AG04449 (cell line): ENCODE measurements around the gene GABPB1.
A peak's percentile ranks its signal among the peaks of the same experiment; 100 is the strongest.

Experiments used
- CTCF ChIA-PET: fragments of 350-600 bp; formaldehyde crosslinking; extraction: SDS; loops from one replicate; lab custom pipeline; 2021; ENCODE audit warnings: antibody characterized with exemption; lab: Yijun Ruan, JAX
- POLR2A ChIA-PET: fragments of 400-600, 350-600 bp; formaldehyde crosslinking; extraction: SDS; loops from one replicate; lab custom pipeline; 2020; ENCODE audit warnings: antibody characterized with exemption, inconsistent platforms; lab: Yijun Ruan, JAX
- DNase-seq: peaks from one replicate; pipeline ENCODE4 v3.0.0-alpha.2; 2010; ENCODE audit warnings: low read depth, low spot score
- H3K4me3 ChIP-seq: 2 replicates; pipeline ENCODE4 v1.5.1; 2011; ENCODE audit warnings: low read depth, mild to moderate bottlenecking, control low read depth, low read length
- CTCF ChIP-seq: IDR thresholded peaks from one replicate; pipeline ENCODE4 v1.5.1; 2011; ENCODE audit warnings: mild to moderate bottlenecking, moderate library complexity, low read length, control low read depth, inconsistent platforms; ENCODE audit not compliant: insufficient read depth; ENCODE audit errors: missing control alignments

GABPB1 gene

GRCh38 chr15:50298340-50298739, 56.7 kb downstream of the GABPB1 start:
- H3K4me3 ChIP-seq, result no peak overlapping the region
- TF ChIP-seq CTCF, result no peak
- peak; percentile 17 for DNase-seq
- CTCF ChIA-PET, result interaction anchor here (5.5 kb wide), 1 partner anchor 17 kb away, joined by 29 read pairs; no protein-coding TSS in a partner anchor
- POLR2A ChIA-PET, result interaction anchor here (0.9 kb wide), 1 partner anchor 14 kb away, joined by 3 read pairs; no protein-coding TSS in a partner anchor

GRCh38 chr15:50295966-50296365, 59.0 kb downstream of the GABPB1 start:
- TF ChIP-seq CTCF, result no peak
- H3K4me3 ChIP-seq, result no peak overlapping the region
- POLR2A ChIA-PET, result no interaction called here
- DNase-seq, result no peak
- CTCF ChIA-PET, result interaction anchor here (0.7 to 5.5 kb wide), 2 partner anchors 20 to 128 kb away, joined by 3 to 29 read pairs; no protein-coding TSS in a partner anchor

GRCh38 chr15:50289749-50290148, 65.2 kb downstream of the GABPB1 start:
- no peak for TF ChIP-seq CTCF
- CTCF ChIA-PET, result no interaction called here
- POLR2A ChIA-PET, result no interaction called here
- H3K4me3 ChIP-seq, result no peak overlapping the region
- DNase-seq, result no peak

- DNase-seq, result no peak
- ChIA-PET POLR2A (no interaction called here), CTCF (interaction anchor here (1.3 kb wide), 1 partner anchor 29 kb away, joined by 3 read pairs; no protein-coding TSS in a partner anchor)
- no peak overlapping the region for H3K4me3 ChIP-seq
- no peak for TF ChIP-seq CTCF
Observed at GRCh38 chr15:50287324-50288116, 67.5 kb downstream of the GABPB1 start.

- CTCF ChIA-PET, result no interaction called here
- POLR2A ChIA-PET, result no interaction called here
- TF ChIP-seq CTCF, result no peak
- DNase-seq, result no peak
- H3K4me3 ChIP-seq, result no peak overlapping the region
Observed at GRCh38 chr15:50281427-50281826, 73.6 kb downstream of the GABPB1 start.

GRCh38 chr15:50280271-50280670, 74.7 kb downstream of the GABPB1 start:
- DNase-seq, result no peak
- no peak overlapping the region for H3K4me3 ChIP-seq
- CTCF ChIA-PET, result no interaction called here
- no peak for TF ChIP-seq CTCF
- POLR2A ChIA-PET, result no interaction called here
